GM19239 (cell line): ENCODE data around the gene HIBADH.
"Not testable (repeated sequence)": the region's sequence is repeated elsewhere in the genome, so short reads cannot be mapped to it uniquely, and the experiment has no call there.

ENCODE experiments used
- DNase-seq: peaks from one replicate; pipeline ENCODE4 v3.0.0; 2011; ENCODE audit warnings: low spot score; ENCODE audit not compliant: insufficient read length
- FAIRE-seq: peaks from 2 replicates; lab custom pipeline; 2011; peaks lifted over from hg19 to GRCh38; lab: Jason Lieb, UNC

HIBADH gene

DNA sequence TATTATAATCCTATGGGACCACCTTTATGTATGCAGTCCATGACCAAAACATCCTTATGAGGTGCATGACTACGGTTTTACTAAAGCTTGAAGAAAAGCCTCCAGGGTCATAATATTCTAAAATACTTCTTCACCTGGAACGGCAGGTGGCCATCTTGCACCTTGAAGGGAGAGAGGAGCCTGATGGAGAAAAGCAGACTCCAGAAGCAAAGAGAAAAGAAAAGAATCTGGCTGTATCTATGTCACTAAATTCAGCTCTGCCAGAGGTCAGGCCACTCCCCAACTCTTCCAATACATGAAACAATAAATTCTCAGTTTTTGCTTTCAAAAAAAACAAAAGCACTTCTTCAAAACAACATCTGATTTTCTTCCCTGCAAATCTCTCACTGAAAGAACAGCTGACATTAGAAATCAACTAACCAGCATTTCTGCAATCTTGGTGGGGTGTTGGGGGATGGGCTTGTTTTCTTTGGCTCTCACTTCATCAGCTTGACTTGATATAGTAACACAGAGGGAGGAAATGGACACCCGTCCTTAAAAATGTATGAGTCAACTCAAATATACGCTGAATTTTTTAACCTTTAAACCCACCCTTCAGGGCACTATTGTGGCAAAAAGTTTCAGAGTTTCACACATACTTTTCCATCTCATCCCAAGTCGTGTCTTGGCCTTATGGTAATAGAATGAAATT lies 21.7 kb downstream of the HIBADH start:
- DNase-seq (no peak), FAIRE-seq (peak; percentile 37)

GRCh38 chr7:27639851-27640250 lies 22.8 kb downstream of the HIBADH start:
- FAIRE-seq (no peak), DNase-seq (no peak)

DNA sequence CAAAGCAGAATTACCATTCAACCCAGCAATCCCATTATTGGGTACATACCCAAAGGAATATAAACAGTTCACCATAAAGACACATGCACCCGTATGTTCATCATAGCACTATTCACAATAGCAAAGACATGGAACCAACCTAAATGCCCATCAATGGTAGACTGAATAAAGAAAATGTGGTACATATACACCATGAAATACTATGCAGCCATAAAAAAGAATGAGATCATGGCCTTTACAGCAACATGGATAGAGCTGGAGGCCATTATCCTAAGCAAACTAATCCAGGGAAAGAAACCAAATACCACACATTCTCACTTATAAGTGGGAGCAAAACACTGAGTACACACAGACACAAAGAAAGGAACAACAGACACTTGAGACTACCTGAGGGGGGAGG lies 23.6 kb downstream of the HIBADH start:
- not testable (repeated sequence) for DNase-seq, FAIRE-seq

DNA sequence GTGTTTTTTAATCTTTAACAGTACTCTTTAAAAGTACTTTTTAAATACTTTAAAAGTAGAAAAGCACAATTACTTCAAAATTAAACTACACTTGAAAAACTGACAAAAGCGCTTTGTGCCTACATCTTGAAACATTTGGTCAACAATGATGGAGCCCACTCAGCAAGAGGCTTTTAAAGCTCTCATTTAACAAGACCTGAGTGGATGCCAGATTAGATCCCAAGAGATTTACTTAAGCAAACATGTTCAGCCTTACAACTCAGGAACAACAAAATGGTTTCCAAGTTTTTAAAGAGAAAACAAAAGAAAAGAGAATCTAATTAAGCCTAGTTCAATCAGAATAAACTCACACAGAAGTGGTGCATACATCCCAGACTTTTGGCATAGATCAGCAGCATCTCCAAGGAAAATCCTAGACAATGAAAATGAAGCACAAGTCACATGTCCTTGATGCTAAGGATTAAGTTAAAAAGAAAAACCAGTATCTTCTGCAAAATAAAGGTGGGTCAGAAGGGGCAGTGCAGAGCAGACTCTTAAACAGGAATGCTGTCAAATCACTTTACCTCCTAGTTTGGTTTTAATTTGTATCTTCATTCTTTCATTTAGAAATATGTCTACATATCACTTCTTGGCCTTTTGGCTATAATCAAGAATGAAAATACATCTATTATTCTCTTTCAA lies 26.2 kb downstream of the HIBADH start:
- no peak for DNase-seq
- FAIRE-seq, result no peak

DNA sequence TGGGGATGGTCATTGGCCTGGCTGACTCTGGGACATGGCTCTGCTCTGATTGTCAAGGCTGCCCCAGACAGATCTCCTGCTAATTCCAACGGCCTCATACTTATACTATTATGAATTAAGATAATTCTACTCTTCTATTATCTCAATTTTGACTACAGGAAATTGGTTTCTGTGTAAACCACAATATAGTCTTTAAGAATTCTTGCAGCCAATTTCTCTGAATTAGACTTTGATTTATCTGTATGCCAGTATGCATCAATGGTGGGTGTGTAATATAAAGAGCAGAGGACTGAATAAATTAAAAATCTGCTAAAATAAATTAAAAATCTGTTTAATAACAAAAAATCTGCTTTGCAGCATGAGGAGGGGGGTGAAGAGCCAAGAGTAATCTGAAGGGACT lies 27.0 kb downstream of the HIBADH start:
- FAIRE-seq (no peak), DNase-seq (no peak)

DNA sequence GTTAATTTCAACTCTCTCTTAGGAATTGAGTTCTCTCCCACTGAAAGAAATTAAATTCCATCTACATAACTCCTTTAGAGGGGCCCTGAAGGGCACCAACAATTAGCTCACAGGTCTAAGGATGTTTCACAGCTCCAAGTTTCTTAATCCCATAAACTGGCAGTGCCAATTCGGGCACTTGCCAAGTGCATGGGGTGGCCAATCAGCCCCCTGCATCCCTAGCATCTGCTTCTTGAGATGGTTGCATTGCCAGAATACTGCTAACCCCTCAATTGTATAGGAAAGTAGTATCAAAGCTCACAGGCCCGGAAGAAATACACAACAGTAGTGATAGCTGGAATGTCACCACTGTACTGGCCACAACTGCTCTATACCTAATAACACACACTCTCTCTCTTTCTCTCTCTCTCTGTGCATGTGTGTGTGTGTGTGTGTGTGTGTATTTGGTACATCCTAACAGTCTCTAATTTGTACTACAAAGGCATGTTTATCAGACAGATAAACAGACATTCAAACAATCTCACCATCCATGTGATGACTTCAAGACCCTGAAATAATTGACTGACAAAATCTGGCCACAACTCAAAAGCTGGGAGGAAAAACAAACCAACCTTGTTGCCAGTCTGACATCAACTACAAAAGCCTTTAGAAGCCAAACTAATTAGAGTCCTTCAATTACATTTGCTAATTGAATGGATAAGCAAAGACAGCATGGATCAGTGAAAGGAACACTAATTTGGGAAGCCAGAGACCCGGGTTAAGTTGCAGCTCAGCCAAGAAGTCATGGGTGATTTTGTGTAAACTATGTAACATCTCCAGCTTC lies 27.8 kb downstream of the HIBADH start:
- DNase-seq, result no peak
- no peak for FAIRE-seq

DNA sequence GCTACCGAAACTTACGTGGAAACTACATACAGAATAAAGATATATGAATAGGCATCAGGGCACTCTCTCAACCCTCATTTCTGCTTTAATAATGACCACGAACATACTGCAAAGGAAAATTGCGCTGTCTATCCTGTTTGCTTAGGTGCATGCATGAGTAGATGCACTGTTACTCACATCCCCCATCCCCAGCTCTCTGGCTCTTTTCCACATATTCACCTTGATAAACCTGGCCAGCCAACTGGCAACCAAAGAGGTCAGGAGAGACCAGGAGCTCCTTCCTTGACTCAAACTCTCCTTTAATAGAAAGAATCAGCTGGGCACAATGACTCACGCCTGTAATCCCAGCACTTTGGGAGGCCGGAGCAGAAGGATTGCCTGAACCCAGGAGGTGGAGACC lies 29.6 kb downstream of the HIBADH start:
- no peak for DNase-seq
- FAIRE-seq, result no peak

GRCh38 chr7:27631391-27631790 lies 31.3 kb downstream of the HIBADH start:
- no peak for FAIRE-seq

DNA sequence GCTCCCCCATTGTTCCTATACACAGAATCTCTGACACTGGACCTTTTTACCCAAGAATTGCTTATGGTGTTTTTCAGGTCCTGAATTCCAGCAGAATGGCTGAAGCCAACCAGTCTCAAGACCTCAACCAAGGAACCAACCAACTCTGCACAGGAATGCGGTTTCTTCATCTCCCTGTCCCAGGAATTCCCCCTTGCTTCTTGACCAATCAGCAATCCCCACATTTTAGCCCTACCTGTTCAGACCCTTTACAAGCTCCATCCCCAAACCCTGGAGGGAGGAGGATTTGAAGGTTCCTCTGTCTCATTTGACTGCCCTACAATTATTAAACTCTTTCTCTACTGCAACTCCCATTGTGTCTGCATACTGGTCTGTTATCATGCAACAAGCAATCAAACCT lies 35.5 kb downstream of the HIBADH start:
- FAIRE-seq (no peak), DNase-seq (no peak)

More at GRCh38 chr7:27631391-27631790, 31.3 kb downstream of the HIBADH start:
- no peak for DNase-seq

GRCh38 chr7:27619492-27619891 lies 43.2 kb downstream of the HIBADH start:
- DNase-seq, result no peak
- no peak for FAIRE-seq

GRCh38 chr7:27617651-27618381 lies 44.9 kb downstream of the HIBADH start:
- DNase-seq (no peak), FAIRE-seq (no peak)

DNA sequence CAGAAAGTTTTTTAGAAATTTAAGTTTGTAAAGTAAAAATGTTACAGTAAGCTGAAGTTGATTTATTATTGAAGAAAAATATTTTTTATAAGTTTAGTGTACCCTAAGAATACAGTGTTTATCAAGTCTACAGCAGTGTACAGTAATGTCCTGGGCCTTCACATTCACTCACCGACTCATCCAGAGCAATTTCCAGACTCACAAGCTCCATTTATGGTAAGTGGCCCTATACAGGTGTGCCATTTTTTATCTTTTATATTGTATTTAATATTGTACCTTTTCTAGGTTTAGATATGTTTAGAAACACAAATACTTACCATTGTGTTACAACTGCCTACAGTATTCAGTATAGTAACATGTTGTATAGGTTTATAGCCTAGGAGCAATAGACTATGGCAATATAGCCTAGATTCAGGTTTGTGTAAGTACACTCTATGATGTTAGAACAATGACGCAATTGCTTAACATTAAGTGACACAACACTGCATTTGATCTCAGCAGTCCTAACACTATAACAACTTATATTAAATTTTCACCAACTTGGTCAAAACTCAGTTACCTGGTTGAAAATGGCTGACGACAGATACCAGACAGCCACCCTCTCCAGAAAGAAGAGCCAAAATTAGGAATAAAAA lies 45.7 kb downstream of the HIBADH start:
- FAIRE-seq (no peak), DNase-seq (no peak)

- no peak for FAIRE-seq
- no peak for DNase-seq
These were observed 46.5 kb downstream of the HIBADH start for GRCh38 chr7:27616186-27616491.

- no peak for DNase-seq
- no peak for FAIRE-seq
These were observed 47.1 kb downstream of the HIBADH start for GRCh38 chr7:27615420-27616185.

- FAIRE-seq, result no peak
- no peak for DNase-seq
These were observed 48.6 kb downstream of the HIBADH start for GRCh38 chr7:27614095-27614494.

- FAIRE-seq (no peak), DNase-seq (no peak)
These were observed 51.6 kb downstream of the HIBADH start for GRCh38 chr7:27611059-27611458.

DNA sequence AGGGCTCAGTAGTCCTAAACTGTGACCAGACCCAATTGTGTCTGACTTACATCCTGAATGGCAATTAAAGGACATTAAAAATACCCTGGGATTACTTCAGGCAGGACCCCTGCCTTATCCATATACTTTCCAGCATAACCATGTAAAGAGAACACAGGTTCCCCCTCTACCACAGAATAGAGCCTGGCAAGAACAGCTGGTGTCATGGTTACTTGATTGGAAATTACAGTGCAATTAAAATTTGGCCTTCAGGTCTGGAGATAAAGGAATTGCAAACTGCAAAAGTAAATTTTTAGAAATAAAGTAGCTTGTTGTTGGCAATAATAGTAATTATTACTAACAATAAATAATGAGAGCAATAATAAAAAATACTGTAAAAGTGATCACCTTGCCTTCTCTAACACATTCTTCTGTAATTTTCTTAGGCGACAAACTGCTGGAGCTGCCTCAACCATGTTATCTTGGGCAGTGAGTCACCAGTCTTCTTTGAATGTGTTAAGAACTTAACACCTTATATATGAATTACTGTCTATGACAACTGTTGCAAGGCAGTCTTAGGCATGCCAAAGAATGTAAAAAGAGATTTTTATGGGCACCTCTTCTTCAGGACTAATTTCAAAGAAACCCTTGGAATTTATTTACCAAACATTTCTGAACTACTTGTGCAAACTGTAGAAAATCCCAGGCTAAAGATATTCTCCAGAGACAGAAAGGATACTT lies 53.7 kb downstream of the HIBADH start:
- FAIRE-seq (no peak), DNase-seq (no peak)

- no peak for FAIRE-seq
- no peak for DNase-seq
These were observed 55.5 kb downstream of the HIBADH start for GRCh38 chr7:27607210-27607606.
